Fibroblast of lung (primary cell): ENCODE measurements around the gene PDE6G. TPM values are rescaled to one million over a fixed set of nuclear protein-coding genes. Genes with fewer than 3 reads are reported as not detected.

Source experiments
- DNase-seq, 2 donors: peaks; one replicate each; pipeline versions ENCODE4 v3.0.0 to v3.0.0-alpha.2; 2010; ENCODE audit warnings: low read depth in 2 of 2
- H2AFZ ChIP-seq: 2 replicates; pipeline ENCODE4 v1.5.1; 2012; ENCODE audit warnings: low read length, control low read depth, inconsistent platforms
- H3K27ac ChIP-seq: 2 replicates; pipeline ENCODE4 v1.5.1; 2011; ENCODE audit warnings: low read length, control low read depth; ENCODE audit not compliant: insufficient read depth
- H3K27me3 ChIP-seq: 2 replicates; pipeline ENCODE4 v1.5.1; 2011; ENCODE audit warnings: mild to moderate bottlenecking, low read length; ENCODE audit not compliant: control insufficient read depth, insufficient read depth
- H3K36me3 ChIP-seq: 2 replicates; pipeline ENCODE4 v1.5.1; 2011; ENCODE audit warnings: low read length; ENCODE audit not compliant: control insufficient read depth, insufficient read depth
- H3K4me1 ChIP-seq: 2 replicates; pipeline ENCODE4 v1.5.1; 2011; ENCODE audit warnings: low read length; ENCODE audit not compliant: control insufficient read depth, insufficient read depth; ENCODE audit errors: extremely low read depth
- H3K4me2 ChIP-seq: 2 replicates; pipeline ENCODE4 v1.5.1; 2011; ENCODE audit warnings: low read length, control low read depth; ENCODE audit not compliant: insufficient read depth; ENCODE audit errors: extremely low read depth
- H3K4me3 ChIP-seq, 4 experiments: fragments of 200-600 bp in 1 of 4; sonication (generic) in 1 of 4; replicated peaks in 1 of 4; 2 replicates each; pipeline ENCODE4 v1.5.1; 2011 to 2016; ENCODE audit warnings: low read length in 4 of 4, low read depth in 3 of 4, mild to moderate bottlenecking in 3 of 4, control low read depth in 2 of 4, inconsistent platforms in 1 of 4, mixed read lengths in 1 of 4; ENCODE audit not compliant: insufficient read depth in 1 of 4; ENCODE audit errors: control extremely low read depth in 1 of 4
- H3K79me2 ChIP-seq: 2 replicates; pipeline ENCODE4 v1.5.1; 2012; ENCODE audit warnings: mild to moderate bottlenecking, low read length, inconsistent platforms; ENCODE audit not compliant: control insufficient read depth, insufficient read depth
- H3K9ac ChIP-seq: 2 replicates; pipeline ENCODE4 v1.5.1; 2011; ENCODE audit warnings: mild to moderate bottlenecking, low read length, control low read depth; ENCODE audit not compliant: insufficient read depth
- H3K9me3 ChIP-seq: 2 replicates; pipeline ENCODE4 v1.5.1; 2012; ENCODE audit warnings: low read depth, low read length; ENCODE audit not compliant: control insufficient read depth, insufficient read depth
- H4K20me1 ChIP-seq: 2 replicates; pipeline ENCODE4 v1.5.1; 2011; ENCODE audit warnings: low read length; ENCODE audit not compliant: control insufficient read depth, insufficient read depth; ENCODE audit errors: extremely low read depth
- EZH2 ChIP-seq: IDR thresholded peaks from 2 replicates; pipeline ENCODE4 v1.5.1; 2012; ENCODE audit warnings: low read length, control low read depth, mild to moderate bottlenecking; ENCODE audit errors: missing control alignments
- polyA plus RNA-seq, 2 donors: library from polyadenylated mRNA; depleted of rRNA in 1 of 2; stranded (reverse) in 1 of 2; unstranded in 1 of 2; fragments of >200 nt; gene quantifications; 2 replicates each; pipeline ENCODE4 v1.2.1, GENCODE V29; 2011 to 2012; ENCODE audit warnings: missing spikeins in 1 of 2
- total RNA-seq: library from RNA; depleted of rRNA; stranded (reverse); fragments of >200 nt; gene quantifications from 2 replicates; pipeline ENCODE4 v1.2.1, GENCODE V29; 2014
- TF ChIP-seq, protein P1 (sequence below), 2 donors: IDR thresholded peaks in 1 of 2; conservative IDR thresholded peaks in 1 of 2; 1 replicate in 1 of 2; 2 replicates in 1 of 2; pipeline ENCODE4 v1.5.1; 2011 to 2012; ENCODE audit warnings: low read length in 2 of 2, control low read depth in 1 of 2, inconsistent platforms in 1 of 2, low read depth in 1 of 2, mild to moderate bottlenecking in 1 of 2

Gene PDE6G
- total and polyA plus RNA-seq, 2 donors (not counting 1 experiment from before 2014, with no cell fraction given): 0.17 to 0.64 TPM

DNA sequence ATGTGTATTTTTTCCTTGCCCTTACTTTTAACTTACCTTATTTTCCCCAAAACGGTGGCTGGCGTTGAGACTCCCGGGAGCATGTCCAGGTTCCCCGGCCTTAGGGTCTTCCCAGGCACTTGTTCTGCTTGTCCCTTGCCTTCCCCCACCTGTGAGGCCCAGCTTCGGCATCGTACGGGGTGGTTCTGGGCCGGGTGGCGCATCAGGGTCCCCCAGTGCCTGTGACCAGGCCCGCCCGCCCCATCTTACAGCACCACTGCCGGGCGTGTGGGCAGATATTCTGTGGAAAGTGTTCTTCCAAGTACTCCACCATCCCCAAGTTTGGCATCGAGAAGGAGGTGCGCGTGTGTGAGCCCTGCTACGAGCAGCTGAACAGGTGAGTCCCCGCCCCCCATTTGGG, 34.9 kb upstream of the PDE6G start:
- H3K36me3 ChIP-seq: peaks cover 70% of the 10 kb centered on the region
- H3K9ac ChIP-seq: no peak overlapping the region
- H3K9me3 ChIP-seq: no peaks in the 10 kb centered on the region
- H2AFZ ChIP-seq: no peak overlapping the region
- no peaks in the 10 kb centered on the region for H3K4me1 ChIP-seq
- DNase-seq: no peak
- peaks cover 44% of the 10 kb centered on the region for H3K79me2 ChIP-seq
- no peak for TF ChIP-seq EZH2
- TF ChIP-seq, protein P1, sequence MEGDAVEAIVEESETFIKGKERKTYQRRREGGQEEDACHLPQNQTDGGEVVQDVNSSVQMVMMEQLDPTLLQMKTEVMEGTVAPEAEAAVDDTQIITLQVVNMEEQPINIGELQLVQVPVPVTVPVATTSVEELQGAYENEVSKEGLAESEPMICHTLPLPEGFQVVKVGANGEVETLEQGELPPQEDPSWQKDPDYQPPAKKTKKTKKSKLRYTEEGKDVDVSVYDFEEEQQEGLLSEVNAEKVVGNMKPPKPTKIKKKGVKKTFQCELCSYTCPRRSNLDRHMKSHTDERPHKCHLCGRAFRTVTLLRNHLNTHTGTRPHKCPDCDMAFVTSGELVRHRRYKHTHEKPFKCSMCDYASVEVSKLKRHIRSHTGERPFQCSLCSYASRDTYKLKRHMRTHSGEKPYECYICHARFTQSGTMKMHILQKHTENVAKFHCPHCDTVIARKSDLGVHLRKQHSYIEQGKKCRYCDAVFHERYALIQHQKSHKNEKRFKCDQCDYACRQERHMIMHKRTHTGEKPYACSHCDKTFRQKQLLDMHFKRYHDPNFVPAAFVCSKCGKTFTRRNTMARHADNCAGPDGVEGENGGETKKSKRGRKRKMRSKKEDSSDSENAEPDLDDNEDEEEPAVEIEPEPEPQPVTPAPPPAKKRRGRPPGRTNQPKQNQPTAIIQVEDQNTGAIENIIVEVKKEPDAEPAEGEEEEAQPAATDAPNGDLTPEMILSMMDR (conservative IDR thresholded peaks at IDR 0.05 in 1 of 2, IDR thresholded peaks at IDR 0.05 in 1 of 2; ENCODE audit: low read depth in 1 of 2, low read length in 2 of 2): no peak
- H3K27ac ChIP-seq: no peak overlapping the region
- no peak overlapping the region for H3K4me2 ChIP-seq
- H3K27me3 ChIP-seq: no peaks in the 10 kb centered on the region
- no peak overlapping the region for H3K4me3 ChIP-seq
- H4K20me1 ChIP-seq: no peaks in the 10 kb centered on the region

DNA sequence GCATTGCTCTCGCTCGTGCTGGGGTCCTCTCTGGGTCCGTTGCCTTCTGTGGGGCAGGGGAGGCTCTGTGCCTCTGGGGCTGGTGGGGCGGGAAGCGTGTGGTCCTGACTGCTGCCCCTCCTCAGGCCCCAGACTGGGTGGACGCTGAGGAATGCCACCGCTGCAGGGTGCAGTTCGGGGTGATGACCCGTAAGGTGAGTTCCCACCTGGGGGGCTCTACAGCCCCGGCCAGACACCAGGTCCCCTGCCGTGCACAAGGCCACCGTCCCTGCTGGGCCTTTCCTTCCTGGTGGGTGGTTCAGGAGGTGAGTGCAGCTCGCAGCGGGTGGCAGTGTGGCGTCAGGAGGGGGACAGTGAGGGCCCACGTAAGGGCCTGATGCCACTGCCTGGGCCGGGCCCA, 34.2 kb upstream of the PDE6G start:
- TF ChIP-seq EZH2: no peak
- TF ChIP-seq, protein P1 (conservative IDR thresholded peaks at IDR 0.05 in 1 of 2, IDR thresholded peaks at IDR 0.05 in 1 of 2; ENCODE audit: low read depth in 1 of 2, low read length in 2 of 2): no peak
- H2AFZ ChIP-seq: no peak overlapping the region
- DNase-seq: no peak
- peaks cover 51% of the 10 kb centered on the region for H3K79me2 ChIP-seq
- H3K9ac ChIP-seq: no peak overlapping the region
- no peaks in the 10 kb centered on the region for H4K20me1 ChIP-seq
- H3K27me3 ChIP-seq: no peaks in the 10 kb centered on the region
- H3K36me3 ChIP-seq: peaks cover 68% of the 10 kb centered on the region
- H3K27ac ChIP-seq: no peak overlapping the region
- no peak overlapping the region for H3K4me3 ChIP-seq
- no peaks in the 10 kb centered on the region for H3K4me1 ChIP-seq
- no peak overlapping the region for H3K4me2 ChIP-seq
- H3K9me3 ChIP-seq: no peaks in the 10 kb centered on the region

DNA sequence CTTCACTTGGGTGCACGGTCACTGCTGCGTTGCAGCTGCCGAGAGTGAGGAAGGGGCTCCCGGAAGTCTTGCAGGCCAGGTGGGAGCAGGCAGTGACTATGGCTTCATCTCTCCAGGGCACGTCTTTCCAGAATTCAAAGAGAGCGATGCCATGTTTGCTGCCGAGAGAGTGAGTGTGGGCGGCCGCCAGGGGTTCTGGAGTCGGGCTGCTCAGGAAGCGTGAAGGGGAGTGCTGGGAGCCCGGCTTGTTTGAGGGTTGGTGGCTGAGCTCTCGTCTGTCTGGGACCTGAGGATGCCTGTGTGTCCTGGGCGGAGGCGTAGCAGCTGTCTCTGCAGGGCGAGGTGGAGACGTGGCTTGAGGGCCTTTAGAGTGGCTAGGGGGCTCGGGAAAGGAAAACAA, 33.7 kb upstream of the PDE6G start:
- Histone ChIP-seq H3K4me1 (peaks cover 3% of the 10 kb centered on the region), H3K27ac (no peak overlapping the region), H3K9me3 (no peaks in the 10 kb centered on the region), H3K4me3 (no peak overlapping the region), H3K4me2 (no peak overlapping the region), H3K27me3 (no peaks in the 10 kb centered on the region), H2AFZ (no peak overlapping the region), H3K9ac (no peak overlapping the region), H4K20me1 (peaks cover 2% of the 10 kb centered on the region), H3K79me2 (peaks cover 56% of the 10 kb centered on the region), H3K36me3 (peaks cover 66% of the 10 kb centered on the region)
- TF ChIP-seq EZH2: no peak
- TF ChIP-seq, protein P1 (conservative IDR thresholded peaks at IDR 0.05 in 1 of 2, IDR thresholded peaks at IDR 0.05 in 1 of 2; ENCODE audit: low read depth in 1 of 2, low read length in 2 of 2): no peak
- no peak for DNase-seq
